HG02642 (cell line): ENCODE data around the gene CCK.

Experiments
- ATAC-seq: cut with Tn5 transposase; IDR thresholded peaks from one replicate; pipeline ENCODE4 v1.9.1; 2021; ENCODE audit warnings: mild to moderate bottlenecking; ENCODE audit not compliant: unreplicated experiment, poor library complexity

CCK gene

DNA sequence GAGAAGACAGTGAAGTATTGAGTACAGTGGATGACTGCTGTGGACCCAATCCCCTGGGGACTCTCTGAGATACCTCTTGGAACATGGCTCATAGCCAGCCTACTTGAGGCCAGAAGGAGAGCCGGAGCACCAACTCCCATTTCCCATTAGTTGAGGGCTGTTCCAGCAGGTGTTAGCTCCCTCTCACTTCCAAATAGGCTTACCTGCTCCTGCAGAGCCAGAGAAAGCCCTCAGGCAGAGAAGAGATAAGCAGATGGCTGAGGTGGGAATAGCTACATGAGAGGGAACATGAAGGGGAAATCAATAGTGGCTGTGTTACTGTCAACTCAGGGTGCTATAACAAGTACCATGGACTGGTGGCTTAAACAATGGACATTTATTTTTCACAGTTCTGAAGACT, 4.6 kb upstream of the CCK start:
- no peak for ATAC-seq

DNA sequence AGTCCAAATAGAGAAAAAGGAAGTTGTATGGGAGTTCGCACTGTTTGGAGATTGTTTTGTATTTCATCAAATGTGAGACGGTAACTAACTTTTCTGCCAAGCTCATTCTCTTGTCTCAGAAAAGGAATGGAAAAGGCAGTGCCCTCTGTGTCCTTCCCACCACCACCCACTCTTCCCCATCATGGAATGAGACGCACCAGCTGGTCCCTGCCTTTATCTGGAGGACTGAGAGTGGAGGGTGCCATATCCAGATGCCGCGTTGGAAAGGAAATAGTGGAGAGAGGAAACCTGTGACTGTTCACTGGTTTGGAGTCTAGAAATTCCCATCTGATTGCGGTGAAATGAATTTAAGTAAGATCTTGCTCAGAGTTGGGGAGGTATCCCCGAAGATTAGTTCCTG, 3.7 kb upstream of the CCK start:
- no peak for ATAC-seq

DNA sequence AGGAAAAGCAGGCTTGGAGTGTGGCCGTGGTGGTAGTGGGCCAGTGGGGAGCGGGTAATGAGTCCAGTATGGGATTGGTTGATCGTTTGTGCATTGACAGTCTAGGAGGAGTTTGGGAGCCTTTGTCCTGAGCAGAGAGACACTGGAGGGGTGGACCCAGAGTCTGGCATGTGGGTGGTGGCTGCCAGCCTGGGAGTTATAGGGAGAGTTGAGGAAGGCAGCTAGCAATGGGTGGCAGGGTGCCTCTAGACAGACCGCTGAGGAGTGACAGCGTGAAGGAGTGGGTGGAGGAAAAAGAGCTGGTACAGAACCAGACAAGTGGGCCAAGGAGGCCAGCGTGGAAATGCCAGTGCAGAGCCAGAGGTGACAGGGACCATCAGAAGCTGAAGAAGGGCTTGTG, 1.9 kb upstream of the CCK start:
- no peak for ATAC-seq

DNA sequence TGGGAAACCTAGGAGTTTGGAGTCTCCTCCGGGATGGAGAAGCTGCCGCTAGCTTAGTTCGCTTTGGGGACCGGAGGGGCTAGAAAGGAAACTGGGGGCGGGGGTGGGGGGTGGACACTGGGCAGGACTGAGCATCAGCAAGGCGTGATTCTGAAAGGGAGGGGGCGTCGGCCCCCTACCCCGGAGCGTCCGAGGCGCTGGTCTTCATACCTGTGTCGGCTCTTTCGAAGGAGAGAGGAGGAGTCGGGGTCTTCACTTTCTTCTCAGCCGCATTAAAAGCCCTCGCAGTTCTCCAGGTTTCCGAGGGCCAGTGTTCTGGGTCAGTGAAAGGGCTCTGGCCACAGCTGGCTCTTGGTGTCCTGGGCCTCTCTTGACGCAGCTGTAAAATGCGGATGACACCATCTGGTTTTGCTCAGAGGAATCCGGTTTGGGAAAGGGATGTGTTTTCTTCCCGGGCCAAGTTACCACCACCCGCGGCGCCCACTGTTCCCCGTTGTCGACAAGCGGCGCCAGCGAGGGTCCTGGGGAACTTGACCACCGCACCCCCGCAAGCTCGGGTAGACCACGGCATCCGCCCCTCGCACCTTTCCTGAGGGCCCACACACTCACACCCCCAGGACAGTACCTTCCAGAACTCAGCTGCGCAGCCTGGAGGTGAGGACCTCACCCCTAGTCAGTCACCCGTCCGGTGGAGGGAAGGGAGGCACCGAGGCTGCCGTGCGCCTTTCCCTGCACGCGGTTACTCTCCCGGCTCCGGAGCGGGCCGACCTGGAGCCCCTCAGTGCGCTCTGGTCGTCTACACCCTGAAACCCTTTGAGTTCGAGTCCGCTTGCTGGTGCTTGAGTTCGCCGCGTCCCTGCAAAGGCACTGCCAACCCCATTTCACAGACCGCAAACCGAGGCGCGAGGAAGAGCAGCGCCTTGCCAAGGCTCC, 660 bp downstream of the CCK start:
- no peak for ATAC-seq

DNA sequence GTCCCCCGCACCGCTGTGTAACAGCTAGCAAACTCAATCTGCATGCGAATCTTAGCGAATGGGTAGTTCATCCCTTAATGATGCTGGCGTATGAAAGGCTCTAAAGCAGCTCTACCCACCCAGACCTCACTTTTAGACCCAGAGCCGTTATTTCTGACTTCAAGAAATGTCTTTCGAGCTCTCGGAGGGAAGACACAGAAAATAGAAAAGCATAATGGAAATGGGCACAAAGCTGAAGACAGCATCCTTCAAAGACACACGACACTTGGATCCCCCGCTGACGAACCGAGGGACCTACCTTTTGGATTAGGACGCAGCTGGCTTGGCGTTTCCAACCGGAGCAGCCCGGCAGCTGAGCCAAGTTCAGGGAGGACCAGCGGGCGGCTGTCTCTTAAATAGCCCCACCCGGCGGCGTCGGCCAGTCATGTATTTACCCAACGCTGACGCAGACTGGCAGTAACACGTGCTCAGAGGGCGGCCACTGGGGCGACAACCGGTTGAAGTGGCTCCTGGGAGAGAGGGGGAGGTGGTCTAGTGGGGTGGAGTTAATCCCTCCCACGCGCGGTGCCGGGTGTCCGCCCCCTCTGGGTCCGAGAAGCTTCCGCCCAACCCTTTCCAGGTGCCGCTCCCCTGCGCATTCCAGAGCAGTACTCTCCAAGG, 1.5 kb downstream of the CCK start:
- no peak for ATAC-seq

DNA sequence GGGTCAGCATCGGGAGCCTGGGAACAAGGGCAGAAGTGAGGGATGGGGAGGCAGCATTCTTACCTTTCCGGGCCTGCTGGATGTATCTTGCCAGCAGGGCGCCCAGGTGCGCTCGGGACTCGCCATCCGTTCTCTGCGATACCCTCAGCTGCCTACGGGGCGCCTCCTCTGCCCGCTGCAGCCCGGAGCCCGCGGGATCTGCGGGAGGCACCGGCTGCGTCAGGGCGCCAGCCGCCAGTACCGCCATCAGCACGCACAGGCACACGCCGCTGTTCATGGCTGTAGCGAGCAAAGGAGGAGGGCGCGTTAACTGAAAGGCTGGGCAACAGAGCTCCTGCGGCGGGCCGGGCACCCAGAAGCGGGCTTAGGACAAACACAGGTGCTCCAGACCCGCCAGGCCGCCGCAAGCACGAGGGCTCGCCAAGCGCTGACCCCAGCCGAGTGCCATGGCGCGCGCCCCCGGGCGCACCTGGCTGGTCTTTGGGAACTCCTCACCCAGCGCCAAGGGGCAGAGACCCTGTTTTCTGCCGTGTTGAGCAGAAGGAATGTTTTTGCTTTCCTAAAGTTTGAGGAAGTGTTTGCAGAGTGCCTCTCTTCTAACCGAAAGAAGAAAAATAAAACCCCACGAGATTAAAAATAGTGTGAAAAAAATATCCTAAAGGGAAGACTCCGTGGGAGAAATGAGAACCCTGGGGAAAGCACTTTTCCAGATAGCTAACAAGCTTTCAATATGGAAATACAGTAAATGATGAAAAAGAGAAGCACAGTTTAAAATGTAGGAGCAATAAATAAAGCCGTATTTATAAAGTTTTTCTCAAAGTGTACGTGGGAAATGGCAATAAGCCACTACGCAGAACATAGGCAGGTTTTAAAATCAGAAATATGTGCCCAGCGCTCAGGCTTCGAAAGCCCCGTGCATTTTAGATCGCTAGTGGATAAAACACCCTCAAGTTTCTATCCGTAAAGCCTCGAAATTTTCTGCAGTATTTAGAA, 2.3 kb downstream of the CCK start:
- no peak for ATAC-seq

DNA sequence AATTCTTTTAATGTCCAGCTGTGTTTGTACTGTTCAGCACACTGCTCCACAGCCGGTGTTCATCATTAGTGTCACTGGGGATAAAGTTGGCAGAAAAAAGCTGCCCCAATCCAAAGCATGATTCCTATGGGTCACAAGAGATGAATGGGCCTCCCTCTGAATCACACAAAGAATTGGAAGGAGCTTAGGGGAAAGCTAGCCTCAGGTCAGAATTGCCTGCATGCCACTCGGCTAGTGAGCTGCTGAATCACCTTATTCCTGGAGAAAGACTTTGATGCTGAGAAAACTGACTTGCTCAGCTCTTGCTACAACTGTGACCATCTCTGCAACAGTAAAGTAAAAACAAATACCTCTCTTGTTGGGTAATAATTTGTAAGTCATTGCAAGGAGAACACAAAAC, 3.5 kb downstream of the CCK start:
- no peak for ATAC-seq

DNA sequence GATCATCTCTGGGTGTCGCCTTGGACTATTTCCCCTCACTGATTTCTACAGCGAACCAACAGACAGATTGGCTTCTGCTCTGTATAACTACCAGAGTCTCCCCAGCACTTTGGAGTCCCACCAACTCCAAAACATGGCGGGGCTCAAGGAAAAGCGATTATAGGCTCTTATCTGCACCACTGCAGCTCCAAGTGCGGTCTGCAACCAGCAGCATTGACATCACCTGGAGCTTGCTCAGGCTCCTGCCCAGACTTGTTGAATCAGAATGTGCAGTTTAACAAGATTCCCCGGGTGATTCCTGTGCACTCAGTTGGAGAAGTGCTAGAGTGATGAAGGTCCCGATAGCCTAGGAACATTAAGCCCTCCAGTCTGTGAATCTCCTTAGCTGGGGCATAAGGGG, 9.0 kb downstream of the CCK start:
- no peak for ATAC-seq

DNA sequence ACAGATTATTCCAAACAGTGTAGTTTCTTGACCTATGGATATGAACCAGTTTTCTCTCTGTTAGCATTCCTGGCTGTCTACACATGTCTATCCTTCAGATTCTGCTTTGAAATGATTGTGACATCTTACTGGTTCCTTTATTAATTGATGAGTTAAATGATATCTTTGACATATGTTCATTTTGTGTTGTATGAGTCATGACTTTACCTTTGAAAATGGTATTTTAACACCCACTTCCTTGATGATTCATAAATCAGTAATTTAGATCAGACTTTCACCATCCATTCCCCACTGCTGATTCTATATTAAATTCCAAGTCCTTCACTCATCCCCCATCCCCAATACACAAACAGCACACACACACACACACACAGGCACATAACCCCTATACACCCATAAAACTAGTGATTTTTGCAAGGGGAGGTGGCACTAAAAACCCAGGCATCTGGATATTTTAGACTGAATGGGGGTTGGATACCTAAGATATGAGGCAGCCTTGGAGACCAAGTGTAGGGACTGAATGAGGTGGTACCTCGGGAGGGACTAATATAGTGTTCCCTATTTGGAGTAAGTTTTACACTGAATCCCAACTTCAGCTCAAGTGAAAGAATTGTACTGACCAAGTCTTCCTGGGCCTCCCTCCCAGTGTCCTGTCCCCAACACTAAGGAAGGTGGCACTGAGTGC, 9.7 kb downstream of the CCK start:
- ATAC-seq = no peak

DNA sequence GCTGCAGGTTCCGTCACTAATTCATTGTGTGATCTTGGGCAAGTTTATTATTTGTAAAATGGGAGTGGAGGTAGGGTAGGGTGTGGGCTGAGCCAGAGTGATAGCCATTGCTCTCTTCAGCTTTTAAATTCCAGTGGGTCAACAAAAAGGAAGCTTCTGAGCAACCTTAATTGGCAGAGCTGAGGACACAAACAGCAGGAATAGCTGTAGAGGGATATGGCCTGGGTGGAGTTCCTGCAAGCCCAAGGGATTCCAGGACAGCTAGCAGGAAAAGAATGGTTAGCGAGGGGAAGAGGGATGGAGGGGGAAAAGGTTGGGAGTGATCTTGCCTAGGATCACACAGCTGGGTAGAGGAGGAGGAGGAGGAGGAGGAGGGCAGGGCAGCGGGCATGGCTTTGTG, 11.4 kb downstream of the CCK start:
- no peak for ATAC-seq

DNA sequence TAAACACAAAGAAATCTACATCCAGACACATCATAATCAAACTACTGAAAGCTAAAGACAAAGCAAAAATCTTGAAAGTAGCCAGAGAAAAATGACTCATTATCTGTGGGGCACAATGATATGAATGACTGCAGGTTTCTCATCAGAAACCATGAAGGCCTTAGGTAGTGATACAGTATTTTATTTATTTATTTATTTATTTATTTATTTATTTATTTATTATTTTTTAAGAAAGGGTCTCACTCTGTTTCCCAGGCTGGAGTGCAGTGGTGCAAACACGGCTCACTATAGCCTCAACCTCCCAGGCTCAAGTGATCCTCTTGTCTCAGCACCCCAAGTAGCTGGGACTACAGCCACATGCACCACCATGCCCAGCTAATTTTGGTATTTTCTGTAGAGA, 15.2 kb downstream of the CCK start:
- ATAC-seq = no peak

DNA sequence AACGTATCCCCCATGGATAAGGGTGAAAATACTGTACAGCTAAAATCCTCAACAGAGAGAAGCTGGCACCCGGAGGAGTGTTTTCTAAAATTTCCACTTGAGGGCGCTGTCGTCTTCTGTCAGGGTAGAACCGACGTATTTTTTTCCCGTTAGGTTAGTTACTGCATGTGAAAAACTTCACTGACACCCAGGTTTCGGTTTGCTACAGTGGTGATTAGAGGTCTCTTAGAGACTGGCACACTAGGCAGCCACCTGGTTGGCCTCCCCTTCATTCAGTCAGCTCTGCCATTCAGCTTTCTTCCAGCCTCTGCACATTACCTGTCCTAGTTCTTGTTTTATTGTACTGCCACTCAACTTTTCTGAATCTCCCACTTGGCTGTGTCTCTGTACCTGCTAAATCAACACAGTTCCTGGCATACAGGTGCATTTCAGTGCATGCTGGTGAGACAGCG, 18.4 kb downstream of the CCK start:
- peak; percentile 66 for ATAC-seq

DNA sequence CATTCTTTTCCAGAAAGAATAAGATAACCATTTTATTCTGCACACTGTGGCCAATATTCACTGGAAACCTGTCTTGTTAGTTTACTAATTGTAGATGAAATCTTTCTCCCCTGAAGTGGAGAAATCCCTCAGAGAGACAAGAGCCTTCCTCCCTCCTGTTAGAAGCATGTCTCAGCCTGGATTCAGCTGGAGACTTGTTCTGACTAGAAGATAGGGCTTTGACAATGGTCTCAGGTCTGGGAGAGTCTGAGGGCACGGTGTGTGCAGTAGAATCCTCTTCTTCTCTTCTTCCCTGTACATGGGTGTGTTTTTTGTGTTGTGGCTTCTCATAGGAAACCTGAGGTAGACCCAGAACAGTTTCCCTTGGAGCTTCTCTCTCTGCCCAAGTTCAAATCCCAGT, 19.9 kb downstream of the CCK start:
- no peak for ATAC-seq

DNA sequence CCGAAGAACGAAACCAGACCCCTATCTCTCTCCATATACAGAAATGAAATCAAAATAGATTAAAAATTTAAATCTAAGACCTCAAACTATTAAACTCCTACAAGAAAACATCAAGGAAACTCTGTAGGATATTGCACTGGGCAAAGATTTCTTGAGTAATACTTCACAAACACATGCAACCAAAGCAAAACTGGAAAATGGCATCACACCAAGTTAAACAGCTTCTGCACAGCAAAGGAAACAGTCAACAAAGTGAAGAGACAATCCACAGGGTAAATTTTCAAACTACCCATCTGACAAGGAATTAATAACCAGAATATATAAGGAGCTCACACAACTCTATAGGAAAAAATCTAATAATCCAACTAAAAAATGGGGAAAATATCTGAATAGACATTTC, 29.4 kb downstream of the CCK start:
- ATAC-seq = no peak

DNA sequence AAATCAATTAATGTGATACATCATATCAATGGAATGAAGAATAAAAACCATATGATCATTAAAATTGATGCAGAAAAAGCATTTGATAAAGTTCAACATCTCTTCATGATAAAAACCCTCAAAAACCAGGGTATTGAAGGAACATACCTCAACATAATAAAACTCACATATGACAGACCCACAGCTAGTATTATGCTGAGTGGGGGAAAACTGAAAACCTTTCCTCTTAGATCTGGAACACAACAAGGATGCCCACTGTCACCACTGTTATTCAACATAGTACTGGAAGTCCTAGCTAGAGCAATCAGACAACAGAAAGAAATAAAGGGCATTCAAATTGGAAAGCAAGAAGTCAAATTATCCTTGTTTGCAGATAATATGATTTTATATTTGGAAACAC, 30.5 kb downstream of the CCK start:
- no peak for ATAC-seq

DNA sequence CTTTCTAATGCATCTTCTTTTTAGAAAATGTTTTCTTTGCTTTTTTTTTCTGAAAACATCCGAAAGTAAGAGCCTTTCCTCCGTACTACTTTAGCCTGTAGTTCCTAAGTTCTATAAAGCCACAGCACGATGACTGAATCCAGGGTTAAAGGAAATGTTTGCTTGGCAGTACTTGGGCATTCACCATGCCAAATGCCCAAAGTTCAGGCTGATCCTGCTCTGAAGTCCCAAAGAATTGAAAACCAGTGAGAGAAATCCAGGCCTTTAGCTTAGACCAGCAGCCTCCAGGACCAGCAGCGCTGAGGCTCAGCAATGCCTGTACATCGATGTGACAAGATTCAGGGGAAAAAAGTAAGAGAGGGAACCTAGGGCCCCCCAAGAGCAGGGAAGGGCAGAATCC, 35.1 kb downstream of the CCK start:
- no peak for ATAC-seq

DNA sequence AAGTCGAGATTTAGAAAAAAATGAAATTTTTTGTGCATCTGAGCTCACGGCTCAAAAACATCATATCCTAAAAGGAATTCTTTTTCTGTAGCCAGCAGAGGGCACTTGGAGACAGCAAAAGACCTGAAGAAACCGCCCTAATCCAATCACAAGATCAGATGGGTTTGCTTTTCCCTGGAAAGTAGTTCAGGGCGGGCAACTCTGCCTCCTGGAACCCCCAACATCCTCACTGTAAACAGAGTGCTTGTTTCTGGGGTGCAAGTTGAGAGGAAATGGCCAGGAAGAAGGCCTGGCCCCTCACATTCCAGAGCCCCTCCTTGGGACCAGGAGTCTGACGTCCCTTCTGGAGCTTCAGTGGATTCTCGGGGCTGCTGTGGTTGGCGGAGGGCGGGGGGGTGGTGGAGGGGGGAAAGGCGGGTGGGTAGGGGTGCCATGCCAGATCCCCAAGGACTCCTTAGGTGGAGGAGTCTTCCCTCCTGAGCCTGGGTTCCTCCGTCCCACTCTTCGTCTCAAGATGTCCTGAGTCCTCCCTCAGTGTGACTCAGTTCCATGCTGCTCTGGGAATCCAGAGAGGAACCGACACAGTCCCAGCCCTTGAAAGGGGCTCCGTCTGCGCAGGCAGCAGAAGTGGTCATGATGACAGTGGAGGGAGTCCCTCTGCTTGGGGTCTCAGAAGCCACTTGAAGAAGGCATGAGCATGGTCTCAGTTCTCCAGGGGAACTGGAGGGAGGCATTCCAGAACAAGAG, 35.9 kb downstream of the CCK start:
- ATAC-seq = no peak

DNA sequence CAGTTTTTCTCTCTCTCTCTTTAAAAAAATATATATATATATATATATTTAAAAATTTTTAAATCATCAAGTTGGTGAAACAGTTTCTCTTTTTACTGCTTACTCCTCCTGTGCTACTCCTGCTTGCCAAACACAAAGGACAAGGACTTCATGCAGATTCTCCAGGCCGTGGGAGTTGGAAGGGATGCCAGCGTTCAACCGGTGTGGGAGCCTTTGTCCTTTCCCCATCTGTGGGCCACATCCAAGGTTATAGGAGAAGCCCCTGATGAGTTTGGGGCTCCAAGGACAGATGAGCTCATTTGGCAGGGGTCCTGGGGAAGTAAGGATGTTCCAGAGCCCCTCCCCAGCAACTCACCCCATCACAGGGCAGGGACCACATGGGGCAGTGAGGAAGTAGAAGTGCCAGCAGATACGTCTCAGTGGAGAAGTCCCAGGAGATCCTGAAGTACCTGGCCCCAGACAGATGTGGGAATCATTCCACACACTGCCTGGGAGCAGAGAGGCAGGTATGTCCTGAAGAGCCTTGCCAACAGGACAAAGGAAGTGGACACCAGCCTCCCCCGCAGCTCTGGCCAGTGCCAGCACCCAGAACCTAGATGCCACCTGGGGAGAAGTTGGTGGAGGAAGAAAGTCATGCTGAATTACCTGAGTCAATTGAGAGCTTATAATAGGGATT, 36.6 kb downstream of the CCK start:
- ATAC-seq = no peak

DNA sequence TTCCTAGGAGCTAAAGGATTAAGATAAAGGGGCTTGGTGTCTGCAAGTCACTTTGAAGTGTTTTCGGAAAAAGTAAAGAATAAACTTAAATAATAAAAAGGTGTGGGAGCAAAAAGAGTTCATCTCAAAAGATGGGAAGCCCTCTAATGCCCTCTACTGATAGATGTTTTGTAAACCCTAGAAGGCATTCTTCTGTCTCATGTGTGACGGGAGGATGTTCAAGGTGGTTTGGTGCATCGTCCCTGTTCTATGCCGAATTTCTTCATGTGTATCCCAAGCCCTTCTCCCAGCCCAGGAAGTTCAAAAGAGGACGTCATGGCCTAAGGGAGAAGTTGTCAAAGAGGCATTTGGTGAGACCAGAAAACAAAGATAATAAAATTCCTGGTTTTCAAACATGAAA, 37.2 kb downstream of the CCK start:
- no peak for ATAC-seq
